HCT116 (cell line): ENCODE results near the gene PLD4. TPM values are rescaled to one million over a fixed set of nuclear protein-coding genes. Genes with fewer than 3 reads are reported as not detected.

Experiments
- ATAC-seq: fragments of 200-7000 bp; cut with Tn5 transposase; 2 replicates; pipeline ENCODE4 v1.9.1; 2020; ENCODE audit warnings: mild to moderate bottlenecking, moderate library complexity
- BruUV-seq: library from RNA; stranded (reverse); fragments of 400-500 nt; replicated peaks from 2 replicates; lab custom pipeline; 2021; lab: Mats Ljungman, UMichigan
- CTCF ChIA-PET: fragments of 300-600 bp; sonication (Branson Sonifier 250); formaldehyde crosslinking; loops from one replicate; lab custom pipeline; 2021; ENCODE audit warnings: antibody characterized with exemption; lab: Charles Lee
- POLR2A ChIA-PET: fragments of 300-600, 350-600 bp; sonication (Branson Sonifier 250); formaldehyde crosslinking; loops from one replicate; lab custom pipeline; 2021; ENCODE audit warnings: antibody characterized with exemption; lab: Charles Lee
- RAD21 ChIA-PET, 2 experiments: fragments of 300-600 bp; sonication (Branson Sonifier 250); formaldehyde crosslinking; loops; one replicate each; lab custom pipeline; 2023; ENCODE audit warnings: low total read pairs in 2 of 2; ENCODE audit not compliant: uncharacterized antibody in 2 of 2, unreplicated experiment in 2 of 2, low non-redundant PET in 1 of 2; lab: Charles Lee
- DNase-seq: peaks from one replicate; pipeline ENCODE4 v3.0.0-alpha.2; 2010; ENCODE audit warnings: low read depth, low spot score
- H2AFZ ChIP-seq: fragments of 200-600 bp; shearing (Covaris generic), sonication (generic); 2 replicates; pipeline ENCODE4 v1.6.1; 2017; ENCODE audit warnings: low read depth, mixed run types, mixed read lengths, antibody characterized with exemption, low read length; ENCODE audit not compliant: poor library complexity, severe bottlenecking
- H3K27ac ChIP-seq: 2 replicates; pipeline ENCODE4 v1.5.1; 2012; ENCODE audit warnings: low read depth, low read length
- H3K27me3 ChIP-seq: fragments of 200-600 bp; sonication (generic); 2 replicates; pipeline ENCODE4 v1.6.1; 2016; ENCODE audit warnings: mixed run types, low read length, mixed read lengths; ENCODE audit not compliant: insufficient read depth
- H3K36me3 ChIP-seq, 2 experiments: fragments of 200-500 bp in 1 of 2; fragments of 200-600 bp in 1 of 2; sonication (Bioruptor generic) in 1 of 2; sonication (generic) in 1 of 2; 2 replicates each; pipeline versions ENCODE4 v1.5.1 to v1.6.1; 2014 to 2016; ENCODE audit warnings: low read length in 2 of 2, inconsistent platforms in 1 of 2, mixed read lengths in 1 of 2, mixed run types in 1 of 2; ENCODE audit not compliant: insufficient read depth in 2 of 2, control insufficient read depth in 1 of 2
- H3K4me1 ChIP-seq, 2 experiments: fragments of 200-600 bp in 1 of 2; sonication (generic) in 1 of 2; 2 replicates each; pipeline versions ENCODE4 v1.5.1 to v1.6.1; 2012 to 2017; ENCODE audit warnings: low read length in 2 of 2, inconsistent platforms in 1 of 2, mild to moderate bottlenecking in 1 of 2, mixed read lengths in 1 of 2, mixed run types in 1 of 2, moderate library complexity in 1 of 2; ENCODE audit not compliant: insufficient read depth in 2 of 2, control insufficient read depth in 1 of 2
- H3K4me2 ChIP-seq: fragments of 200-600 bp; sonication (generic); 2 replicates; pipeline ENCODE4 v1.6.1; 2017; ENCODE audit warnings: mixed run types, low read length, mixed read lengths
- H3K4me3 ChIP-seq, 2 experiments: fragments of 200-600 bp in 1 of 2; sonication (generic) in 1 of 2; replicated peaks in 1 of 2; 2 replicates each; pipeline ENCODE4 v1.5.1; 2011 to 2016; ENCODE audit warnings: low read length in 2 of 2, control low read depth in 1 of 2, low read depth in 1 of 2, mild to moderate bottlenecking in 1 of 2, mixed read lengths in 1 of 2, mixed run types in 1 of 2
- H3K79me2 ChIP-seq: fragments of 200-600 bp; sonication (generic); 2 replicates; pipeline ENCODE4 v1.6.1; 2017; ENCODE audit warnings: mild to moderate bottlenecking, mixed run types, low read length, moderate library complexity, mixed read lengths; ENCODE audit not compliant: insufficient read depth
- H3K9ac ChIP-seq: fragments of 200-600 bp; sonication (generic); 2 replicates; pipeline ENCODE4 v1.6.1; 2016; ENCODE audit warnings: low read length, mixed read lengths
- H3K9me2 ChIP-seq: fragments of 200-600 bp; sonication (generic), shearing (Covaris generic); 2 replicates; pipeline ENCODE4 v1.6.1; 2017; ENCODE audit warnings: mixed run types, mild to moderate bottlenecking, moderate library complexity; ENCODE audit not compliant: insufficient read depth
- H3K9me3 ChIP-seq, 2 experiments: fragments of 200-500 bp in 1 of 2; fragments of 200-600 bp in 1 of 2; sonication (Bioruptor generic) in 1 of 2; sonication (generic) in 1 of 2; 2 replicates each; pipeline ENCODE4 v1.6.1; 2014 to 2017; ENCODE audit warnings: low read length in 2 of 2, mixed read lengths in 2 of 2, inconsistent platforms in 1 of 2, low read depth in 1 of 2, mild to moderate bottlenecking in 1 of 2, mixed run types in 1 of 2, moderate library complexity in 1 of 2; ENCODE audit not compliant: control insufficient read depth in 1 of 2, insufficient read depth in 1 of 2
- H4K20me1 ChIP-seq: fragments of 200-600 bp; sonication (generic), shearing (Covaris generic); 2 replicates; pipeline ENCODE4 v1.6.1; 2017; ENCODE audit warnings: mixed run types, mild to moderate bottlenecking, moderate library complexity; ENCODE audit not compliant: insufficient read depth
- ATF3 ChIP-seq: IDR thresholded peaks from 2 replicates; pipeline ENCODE4 v1.6.1; 2012
- CTCF ChIP-seq, 3 experiments: fragments of 200-600 bp in 1 of 3; sonication (generic) in 1 of 3; IDR thresholded peaks in 2 of 3; conservative IDR thresholded peaks in 1 of 3; 2 replicates each; pipeline ENCODE4 v1.5.1; 2012 to 2017; ENCODE audit warnings: low read depth in 2 of 3, low read length in 2 of 3, antibody characterized with exemption in 1 of 3, borderline replicate concordance in 1 of 3, control low read depth in 1 of 3, mild to moderate bottlenecking in 1 of 3, mixed read lengths in 1 of 3, mixed run types in 1 of 3, moderate library complexity in 1 of 3; ENCODE audit not compliant: insufficient read depth in 1 of 3
- EGR1 ChIP-seq: IDR thresholded peaks from 2 replicates; pipeline ENCODE4 v1.6.1; 2012; ENCODE audit warnings: low read depth
- ELF1 ChIP-seq: IDR thresholded peaks from 2 replicates; pipeline ENCODE4 v1.6.1; 2012; ENCODE audit warnings: low read depth, borderline replicate concordance
- EZH2 ChIP-seq: fragments of 200-600 bp; sonication (generic); IDR thresholded peaks from 2 replicates; pipeline ENCODE4 v1.6.1; 2017; ENCODE audit warnings: antibody characterized with exemption, mixed run types
- FOSL1 ChIP-seq: IDR thresholded peaks from 2 replicates; pipeline ENCODE4 v1.6.1; 2012; ENCODE audit warnings: low read depth
- JUND ChIP-seq: IDR thresholded peaks from 2 replicates; pipeline ENCODE4 v1.6.1; 2012
- MAX ChIP-seq: IDR thresholded peaks from 2 replicates; pipeline ENCODE4 v1.6.1; 2012
- POLR2A ChIP-seq: IDR thresholded peaks from 2 replicates; pipeline ENCODE4 v1.7.0; 2011; ENCODE audit warnings: borderline replicate concordance; ENCODE audit not compliant: insufficient read depth, insufficient read length; ENCODE audit errors: extremely low read depth
- POLR2AphosphoS5 ChIP-seq: IDR thresholded peaks from 2 replicates; pipeline ENCODE4 v1.6.1; 2011; ENCODE audit warnings: mild to moderate bottlenecking, low read depth, low read length, moderate library complexity
- RAD21 ChIP-seq: IDR thresholded peaks from 2 replicates; pipeline ENCODE4 v1.6.1; 2012; ENCODE audit warnings: low read depth, mild to moderate bottlenecking
- SRF ChIP-seq: IDR thresholded peaks from 2 replicates; pipeline ENCODE4 v1.6.1; 2012; ENCODE audit warnings: low read depth
- TCF7L2 ChIP-seq: IDR thresholded peaks from 2 replicates; pipeline ENCODE4 v1.7.0; 2011; ENCODE audit warnings: borderline replicate concordance, inconsistent platforms; ENCODE audit not compliant: insufficient read depth, insufficient read length; ENCODE audit errors: extremely low read depth
- YY1 ChIP-seq: IDR thresholded peaks from 2 replicates; pipeline ENCODE4 v1.6.1; 2011; ENCODE audit warnings: low read length, low read depth, moderate library complexity, mild to moderate bottlenecking; ENCODE audit not compliant: insufficient replicate concordance; ENCODE audit errors: extremely low read depth
- ZBTB33 ChIP-seq: IDR thresholded peaks from 2 replicates; pipeline ENCODE4 v1.6.1; 2011; ENCODE audit warnings: mild to moderate bottlenecking, low read length, moderate library complexity; ENCODE audit not compliant: insufficient replicate concordance; ENCODE audit errors: extremely low read depth
- ZFX ChIP-seq: fragments of 450-650 bp; IDR thresholded peaks from 2 replicates; pipeline ENCODE4 v1.6.1; 2017
- ZNF274 ChIP-seq: fragments of 200-500 bp; sonication (Bioruptor generic); IDR thresholded peaks from 2 replicates; pipeline ENCODE4 v1.6.1; 2014; ENCODE audit warnings: mild to moderate bottlenecking, low read depth, low read length, inconsistent platforms
- intact Hi-C: fragments of 100-400 bp; cut with micrococcal nuclease; formaldehyde crosslinking; loops from 2 replicates; pipeline ENCODE4 v1.10.0; 2022
- total RNA-seq: library from RNA; stranded (reverse); gene quantifications from one replicate; pipeline ENCODE4 v1.2.1, GENCODE V29; 2021; ENCODE audit not compliant: unreplicated experiment

PLD4 gene
- total RNA-seq, 1 experiment from 2014 or later: 0.12 TPM

GRCh38 chr14:104954746-104955395 lies 30.2 kb downstream of the PLD4 start:
- Histone ChIP-seq H3K36me3 (no peaks in the 10 kb centered on the region; a peak in 2 of 4 replicates), H3K4me3 (no peak overlapping the region), H3K79me2 (no peaks in the 10 kb centered on the region), H3K9ac (no peak overlapping the region), H3K27ac (no peak overlapping the region), H3K9me2 (no peaks in the 10 kb centered on the region), H3K9me3 (no peaks in the 10 kb centered on the region), H3K4me1 (peaks cover 2 to 3% of the 10 kb centered on the region in 2 experiments; a peak in 2 of 4 replicates), H3K27me3 (no peaks in the 10 kb centered on the region), H4K20me1 (no peaks in the 10 kb centered on the region), H3K4me2 (no peak overlapping the region), H2AFZ (no peak overlapping the region)
- DNase-seq: no peak
- intact Hi-C loops: no loop called here
- ATAC-seq: no peak
- ChIA-PET POLR2A (no interaction called here), RAD21 (no interaction called here), CTCF (no interaction called here)
- TF ChIP-seq POLR2AphosphoS5 (no peak), FOSL1 (no peak), EZH2 (no peak), ZBTB33 (no peak), SRF (no peak), EGR1 (no peak), MAX (no peak), ZNF274 (no peak), RAD21 (no peak), ELF1 (no peak), YY1 (no peak), JUND (no peak), ZFX (no peak), ATF3 (no peak), TCF7L2 (no peak), POLR2A (no peak), CTCF (IDR thresholded peaks at IDR 0.05 in 2 of 3, conservative IDR thresholded peaks at IDR 0.05 in 1 of 3; ENCODE audit: borderline replicate concordance in 1 of 3, insufficient read depth in 1 of 3, low read depth in 2 of 3, low read length in 2 of 3) (no peak)
- BruUV-seq: no TSS peak
